GM23338 (cell line): Measurements from ENCODE around the gene GIMAP5. TPM values are rescaled to one million over a fixed set of nuclear protein-coding genes. Genes with fewer than 3 reads are reported as not detected.

Experiments used
- ATAC-seq: fragments of 200-7000 bp; cut with Tn5 transposase; 3 replicates; pipeline ENCODE4 v1.9.1; 2020
- DNase-seq: peaks from one replicate; pipeline ENCODE4 v3.0.0-alpha.2; 2015; ENCODE audit warnings: low spot score
- H2AFZ ChIP-seq: fragments of 200-600 bp; sonication (generic); 2 replicates; pipeline ENCODE4 v1.8.0; 2016; ENCODE audit warnings: antibody characterized with exemption, mild to moderate bottlenecking, moderate library complexity
- H3F3A ChIP-seq: fragments of 200-600 bp; sonication (generic); replicated peaks from 2 replicates; pipeline ENCODE4 v1.8.0; 2017; ENCODE audit warnings: antibody characterized with exemption, mixed run types, low read depth
- H3K27ac ChIP-seq: fragments of 200-600 bp; sonication (generic); 2 replicates; pipeline ENCODE4 v1.6.1; 2016; ENCODE audit warnings: low read depth
- H3K27me3 ChIP-seq: fragments of 200-600 bp; sonication (generic); 2 replicates; pipeline ENCODE4 v1.8.0; 2016; ENCODE audit warnings: mild to moderate bottlenecking, mixed run types, moderate library complexity; ENCODE audit not compliant: insufficient read depth
- H3K36me3 ChIP-seq: fragments of 200-600 bp; sonication (generic); 2 replicates; pipeline ENCODE4 v1.8.0; 2016; ENCODE audit warnings: mild to moderate bottlenecking; ENCODE audit not compliant: insufficient read depth
- H3K4me1 ChIP-seq: fragments of 200-600 bp; sonication (generic); 2 replicates; pipeline ENCODE4 v1.8.0; 2016; ENCODE audit warnings: mild to moderate bottlenecking, moderate library complexity; ENCODE audit not compliant: insufficient read depth
- H3K4me2 ChIP-seq: fragments of 200-600 bp; sonication (generic); 2 replicates; pipeline ENCODE4 v1.7.1; 2017; ENCODE audit warnings: mixed run types
- H3K4me3 ChIP-seq: fragments of 200-600 bp; sonication (generic); 2 replicates; pipeline ENCODE4 v1.6.1; 2016; ENCODE audit warnings: mixed run types
- H3K79me2 ChIP-seq: fragments of 200-600 bp; sonication (generic); replicated peaks from 2 replicates; pipeline ENCODE4 v1.8.0; 2017; ENCODE audit warnings: mild to moderate bottlenecking; ENCODE audit not compliant: insufficient read depth
- H3K9me2 ChIP-seq: fragments of 200-600 bp; sonication (generic); 2 replicates; pipeline ENCODE4 v1.8.0; 2017; ENCODE audit not compliant: insufficient read depth
- H4K20me1 ChIP-seq: fragments of 200-600 bp; sonication (generic); replicated peaks from 2 replicates; pipeline ENCODE4 v1.8.0; 2017; ENCODE audit warnings: mild to moderate bottlenecking; ENCODE audit not compliant: insufficient read depth
- H3K27ac Mint-ChIP-seq: 2 replicates; pipeline ENCODE4 v1.8.0; 2020; ENCODE audit warnings: inconsistent platforms, mild to moderate bottlenecking, moderate library complexity, mixed read lengths
- H3K27me3 Mint-ChIP-seq: 3 replicates; pipeline ENCODE4 v1.8.0; 2022; ENCODE audit warnings: low read depth, mild to moderate bottlenecking, moderate library complexity, mixed read lengths, inconsistent platforms; ENCODE audit not compliant: insufficient read depth, poor library complexity
- H3K36me3 Mint-ChIP-seq: 3 replicates; pipeline ENCODE4 v1.8.0; 2021; ENCODE audit warnings: low read depth, mild to moderate bottlenecking, inconsistent platforms, moderate library complexity, mixed read lengths
- H3K4me1 Mint-ChIP-seq: 3 replicates; pipeline ENCODE4 v1.8.0; 2020; ENCODE audit warnings: mild to moderate bottlenecking, inconsistent platforms, mixed read lengths
- H3K4me3 Mint-ChIP-seq: 3 replicates; pipeline ENCODE4 v1.8.0; 2021; ENCODE audit warnings: moderate library complexity, mild to moderate bottlenecking, inconsistent platforms, mixed read lengths
- H3K9me3 Mint-ChIP-seq: 3 replicates; pipeline ENCODE4 v1.8.0; 2020; ENCODE audit warnings: moderate library complexity, mild to moderate bottlenecking, inconsistent platforms, mixed read lengths
- CREB1 ChIP-seq: fragments of 250-450 bp; sonication (Bioruptor Pico); IDR thresholded peaks from 2 replicates; pipeline ENCODE4 v1.5.0; 2020; ENCODE audit warnings: low read depth, mild to moderate bottlenecking, moderate library complexity
- JUNB ChIP-seq: IDR thresholded peaks from one replicate; pipeline ENCODE4 v1.6.1; 2016; ENCODE audit warnings: antibody characterized with exemption; ENCODE audit not compliant: unreplicated experiment
- POLR2AphosphoS5 ChIP-seq: IDR thresholded peaks from 2 replicates; pipeline ENCODE4 v1.6.1; 2016; ENCODE audit warnings: antibody characterized with exemption, low read depth
- STAT1 ChIP-seq: IDR thresholded peaks from one replicate; pipeline ENCODE4 v1.6.1; 2016; ENCODE audit warnings: antibody characterized with exemption; ENCODE audit not compliant: unreplicated experiment
- ZNF114 ChIP-seq: fragments of 250-450 bp; sonication (Bioruptor Pico); IDR thresholded peaks from 2 replicates; pipeline ENCODE4 v1.5.0; 2020; ENCODE audit warnings: mild to moderate bottlenecking, moderate library complexity
- ZNF462 ChIP-seq: fragments of 250-450 bp; sonication (Bioruptor Pico); IDR thresholded peaks from 2 replicates; pipeline ENCODE4 v1.5.0; 2020; ENCODE audit warnings: mild to moderate bottlenecking, moderate library complexity
- polyA plus RNA-seq: library from polyadenylated mRNA; unstranded; fragments of >200 nt; fragmentation: Nextera tagmentation; extraction: Ambion mirVana; gene quantifications from 2 replicates; pipeline ENCODE4 v1.2.1, GENCODE V29; 2016
- total RNA-seq: library from RNA; depleted of rRNA; stranded (reverse); fragments of >200 nt; shearing (Covaris generic); gene quantifications from 2 replicates; pipeline ENCODE4 v1.2.3, GENCODE V29; 2014
- TF ChIP-seq, protein P1 (sequence below), 2 experiments: fragments of 200-600 bp in 1 of 2; sonication (generic) in 1 of 2; conservative IDR thresholded peaks; 2 replicates each; pipeline versions ENCODE4 v1.5.1 to v1.6.1; 2016 to 2017; ENCODE audit warnings: antibody characterized with exemption in 2 of 2, low read depth in 2 of 2, mild to moderate bottlenecking in 2 of 2, moderate library complexity in 1 of 2

GIMAP5 gene
- total and polyA plus RNA-seq, 2 experiments from 2014 or later, result not detected

- no peak for TF ChIP-seq ZNF462 (CRISPR knock-in tag)
- TF ChIP-seq POLR2AphosphoS5, result no peak
These were observed 9.8 kb upstream of the GIMAP5 start (continued) for GRCh38 chr7:150727381-150727780.

DNA sequence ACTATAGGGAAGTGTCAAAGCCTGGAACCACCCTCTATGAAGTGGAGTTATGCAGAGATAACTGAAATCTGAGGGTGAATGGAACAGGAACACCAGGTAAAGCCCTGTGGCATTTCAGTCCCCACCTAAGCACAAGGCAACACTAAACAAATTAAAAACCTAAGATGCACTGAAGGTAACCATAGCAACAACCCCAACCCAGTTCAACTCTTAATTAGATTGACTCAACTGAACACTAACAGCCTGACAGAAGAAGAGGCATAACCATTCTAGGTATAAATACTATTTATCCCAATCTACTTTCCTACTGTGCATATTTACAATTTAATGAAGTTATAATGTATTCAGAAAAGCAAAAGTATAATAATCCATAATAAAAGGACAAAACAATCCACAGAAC is 9.2 kb upstream of the GIMAP5 start:
- ATAC-seq, result no peak
- Histone ChIP-seq H3K36me3 (no peaks in the 10 kb centered on the region), H3K4me2 (no peak overlapping the region), H3K79me2 (no peaks in the 10 kb centered on the region), H3K9me2 (no peaks in the 10 kb centered on the region), H3K4me1 (no peaks in the 10 kb centered on the region), H3K27me3 (peaks cover 100% of the 10 kb centered on the region), H3F3A (no peaks in the 10 kb centered on the region), H3K4me3 (no peak overlapping the region), H4K20me1 (no peaks in the 10 kb centered on the region; the same call in 1 of the 2 replicates), H3K27ac (no peak overlapping the region), H2AFZ (no peak overlapping the region)
- no peak overlapping the region for H3K27ac Mint-ChIP-seq
- DNase-seq, result no peak
- H3K4me1 Mint-ChIP-seq, result no peaks in the 10 kb centered on the region
- H3K9me3 Mint-ChIP-seq, result peaks cover 12% of the 10 kb centered on the region; the same call in 2 of the 3 replicates
- no peak overlapping the region for H3K4me3 Mint-ChIP-seq
- TF ChIP-seq JUNB (no peak), ZNF462 (CRISPR knock-in tag) (no peak), ZNF114 (CRISPR knock-in tag) (no peak), CREB1 (CRISPR knock-in tag) (no peak), STAT1 (no peak), POLR2AphosphoS5 (no peak)
- TF ChIP-seq, protein P1, sequence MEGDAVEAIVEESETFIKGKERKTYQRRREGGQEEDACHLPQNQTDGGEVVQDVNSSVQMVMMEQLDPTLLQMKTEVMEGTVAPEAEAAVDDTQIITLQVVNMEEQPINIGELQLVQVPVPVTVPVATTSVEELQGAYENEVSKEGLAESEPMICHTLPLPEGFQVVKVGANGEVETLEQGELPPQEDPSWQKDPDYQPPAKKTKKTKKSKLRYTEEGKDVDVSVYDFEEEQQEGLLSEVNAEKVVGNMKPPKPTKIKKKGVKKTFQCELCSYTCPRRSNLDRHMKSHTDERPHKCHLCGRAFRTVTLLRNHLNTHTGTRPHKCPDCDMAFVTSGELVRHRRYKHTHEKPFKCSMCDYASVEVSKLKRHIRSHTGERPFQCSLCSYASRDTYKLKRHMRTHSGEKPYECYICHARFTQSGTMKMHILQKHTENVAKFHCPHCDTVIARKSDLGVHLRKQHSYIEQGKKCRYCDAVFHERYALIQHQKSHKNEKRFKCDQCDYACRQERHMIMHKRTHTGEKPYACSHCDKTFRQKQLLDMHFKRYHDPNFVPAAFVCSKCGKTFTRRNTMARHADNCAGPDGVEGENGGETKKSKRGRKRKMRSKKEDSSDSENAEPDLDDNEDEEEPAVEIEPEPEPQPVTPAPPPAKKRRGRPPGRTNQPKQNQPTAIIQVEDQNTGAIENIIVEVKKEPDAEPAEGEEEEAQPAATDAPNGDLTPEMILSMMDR (conservative IDR thresholded peaks at IDR 0.05; ENCODE audit: low read depth in 2 of 2), result no peak
- peaks cover 72% of the 10 kb centered on the region for H3K27me3 Mint-ChIP-seq
- H3K36me3 Mint-ChIP-seq, result no peaks in the 10 kb centered on the region
